ENCODE measurements around the gene ARHGEF3. TPM values are rescaled to one million over a fixed set of nuclear protein-coding genes. Genes with fewer than 3 reads are reported as not detected.

ARHGEF3 gene
- total RNA-seq, 4 donors from 2014 or later = 3.1 to 11.6 (median 5.7) TPM

DNA sequence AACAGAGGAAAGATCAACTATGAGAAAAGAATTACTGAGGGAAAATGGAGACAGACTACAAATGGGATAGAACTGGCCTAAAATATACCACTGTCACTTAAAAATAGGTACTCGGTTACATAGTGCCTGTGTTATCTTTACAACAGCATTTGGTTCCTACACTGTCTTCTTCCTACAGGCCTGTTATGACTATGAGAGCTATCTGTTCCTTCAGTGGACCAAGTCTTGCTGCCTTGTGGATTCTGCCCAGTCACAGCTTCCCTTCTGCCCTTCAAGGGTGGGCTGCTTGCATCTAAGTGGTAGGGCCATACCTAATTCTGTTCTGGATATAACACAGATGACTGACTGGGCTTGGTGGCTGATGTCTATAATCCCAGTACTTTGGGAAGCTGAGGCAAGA lies 13.8 kb upstream of the ARHGEF3 start:
- no peak overlapping the region for H3K4me3 ChIP-seq
- H3K27me3 ChIP-seq = peaks cover 0 to 3% (median 0%) of the 10 kb centered on the region in 3 donors
- no peaks in the 10 kb centered on the region for H3K36me3 ChIP-seq
- DNase-seq = no peak
- in situ Hi-C loops (cut with MboI; ENCODE audit: low sequenced_read_pairs in 4 of 4) = loop anchor here in 1 of 4 donors (25.0 kb wide), 1 partner anchor 172 kb away; no protein-coding TSS in a partner anchor
- no peak overlapping the region for H3K27ac ChIP-seq
- TF ChIP-seq, protein P1, sequence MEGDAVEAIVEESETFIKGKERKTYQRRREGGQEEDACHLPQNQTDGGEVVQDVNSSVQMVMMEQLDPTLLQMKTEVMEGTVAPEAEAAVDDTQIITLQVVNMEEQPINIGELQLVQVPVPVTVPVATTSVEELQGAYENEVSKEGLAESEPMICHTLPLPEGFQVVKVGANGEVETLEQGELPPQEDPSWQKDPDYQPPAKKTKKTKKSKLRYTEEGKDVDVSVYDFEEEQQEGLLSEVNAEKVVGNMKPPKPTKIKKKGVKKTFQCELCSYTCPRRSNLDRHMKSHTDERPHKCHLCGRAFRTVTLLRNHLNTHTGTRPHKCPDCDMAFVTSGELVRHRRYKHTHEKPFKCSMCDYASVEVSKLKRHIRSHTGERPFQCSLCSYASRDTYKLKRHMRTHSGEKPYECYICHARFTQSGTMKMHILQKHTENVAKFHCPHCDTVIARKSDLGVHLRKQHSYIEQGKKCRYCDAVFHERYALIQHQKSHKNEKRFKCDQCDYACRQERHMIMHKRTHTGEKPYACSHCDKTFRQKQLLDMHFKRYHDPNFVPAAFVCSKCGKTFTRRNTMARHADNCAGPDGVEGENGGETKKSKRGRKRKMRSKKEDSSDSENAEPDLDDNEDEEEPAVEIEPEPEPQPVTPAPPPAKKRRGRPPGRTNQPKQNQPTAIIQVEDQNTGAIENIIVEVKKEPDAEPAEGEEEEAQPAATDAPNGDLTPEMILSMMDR (IDR thresholded peaks at IDR 0.05 in 4 of 5, conservative IDR thresholded peaks at IDR 0.05 in 1 of 5) = no peak
- TF ChIP-seq POLR2A (IDR thresholded peaks at IDR 0.05) = no peak
- H3K4me1 ChIP-seq = no peaks in the 10 kb centered on the region
- intact Hi-C loops (cut with DNase I; ENCODE audit: low total_unique reads) = no loop called here
- no peaks in the 10 kb centered on the region for H3K9me3 ChIP-seq
- no peak for ATAC-seq

DNA sequence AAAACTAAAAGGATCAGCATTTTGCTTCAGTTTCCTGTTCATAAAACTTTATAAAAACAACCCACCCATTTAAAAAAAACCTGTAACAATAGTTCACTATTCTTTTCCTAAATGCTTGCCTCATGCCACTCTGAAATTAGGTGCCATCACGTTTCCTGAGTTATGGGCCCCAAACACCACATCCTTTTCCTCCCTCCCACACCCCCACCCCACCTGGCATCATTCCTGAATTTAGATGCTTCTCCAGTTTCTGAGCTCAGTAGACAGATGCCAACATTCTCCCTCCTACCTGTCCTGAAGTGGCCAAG lies 11.9 kb upstream of the ARHGEF3 start:
- H3K4me1 ChIP-seq = no peaks in the 10 kb centered on the region
- no peaks in the 10 kb centered on the region for H3K27me3 ChIP-seq
- H3K4me3 ChIP-seq = no peak overlapping the region
- H3K9me3 ChIP-seq = no peaks in the 10 kb centered on the region
- no peak for ATAC-seq
- no peak for DNase-seq
- intact Hi-C loops (cut with DNase I; ENCODE audit: low total_unique reads) (no loop called here), in situ Hi-C loops (cut with MboI; ENCODE audit: low sequenced_read_pairs in 4 of 4) (loop anchor here in 1 of 4 donors (25.0 kb wide), 1 partner anchor 174 kb away; no protein-coding TSS in a partner anchor)
- H3K36me3 ChIP-seq = no peaks in the 10 kb centered on the region
- H3K27ac ChIP-seq = no peak overlapping the region
- TF ChIP-seq, protein P1 (IDR thresholded peaks at IDR 0.05 in 4 of 5, conservative IDR thresholded peaks at IDR 0.05 in 1 of 5) = no peak
- TF ChIP-seq POLR2A (IDR thresholded peaks at IDR 0.05) = no peak

DNA sequence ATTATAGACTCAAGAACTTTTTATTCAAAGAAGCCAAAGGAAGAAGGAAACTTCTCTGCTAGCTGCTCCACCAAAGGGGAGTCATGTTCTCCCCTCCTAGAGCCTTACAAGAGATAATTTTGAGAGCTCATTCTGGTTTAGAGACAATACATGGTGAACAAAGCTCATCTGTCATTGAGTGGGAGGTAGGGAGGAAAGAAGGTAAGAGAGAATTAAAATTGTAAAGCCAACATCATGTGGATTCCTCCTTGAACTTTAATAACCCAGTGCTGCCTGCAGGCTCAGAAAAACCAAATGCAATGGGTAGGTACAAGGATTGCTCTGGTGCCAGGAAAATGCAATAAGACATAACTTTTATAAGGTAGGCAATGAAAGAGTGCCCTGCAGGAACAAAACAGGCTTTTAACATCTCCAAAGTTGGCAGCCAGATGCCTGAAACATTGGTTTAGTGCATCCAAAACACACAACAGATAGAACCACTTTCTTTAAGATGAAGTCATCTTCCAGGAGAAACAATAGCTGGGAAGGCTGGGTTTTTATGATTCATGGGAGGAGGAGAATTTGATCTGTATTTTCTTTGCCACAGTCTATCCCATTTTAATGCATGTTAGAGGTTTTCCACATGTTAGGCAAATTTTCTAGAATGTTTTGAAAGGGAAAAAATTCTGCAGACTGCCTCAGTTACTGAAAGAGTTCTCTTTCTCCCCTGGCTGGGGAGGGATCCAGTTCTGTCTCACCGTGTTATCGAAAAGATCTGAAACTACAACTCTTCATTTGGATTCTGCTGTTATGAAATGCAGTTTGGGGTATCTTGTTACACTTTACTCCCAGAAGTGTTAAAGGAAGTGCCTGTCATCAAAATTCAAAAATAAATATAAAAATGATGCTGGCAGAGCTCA lies 11.3 kb upstream of the ARHGEF3 start:
- Histone ChIP-seq H3K4me1 (no peaks in the 10 kb centered on the region), H3K4me3 (no peak overlapping the region), H3K9me3 (no peaks in the 10 kb centered on the region), H3K27ac (no peak overlapping the region), H3K27me3 (no peaks in the 10 kb centered on the region), H3K36me3 (no peaks in the 10 kb centered on the region)
- DNase-seq = no peak
- no peak for TF ChIP-seq POLR2A (IDR thresholded peaks at IDR 0.05)
- TF ChIP-seq, protein P1 (IDR thresholded peaks at IDR 0.05 in 4 of 5, conservative IDR thresholded peaks at IDR 0.05 in 1 of 5) = no peak
- no peak for ATAC-seq
- in situ Hi-C loops (cut with MboI; ENCODE audit: low sequenced_read_pairs in 4 of 4) = loop anchor here in 1 of 4 donors (25.0 kb wide), 1 partner anchor 174 kb away; no protein-coding TSS in a partner anchor
- intact Hi-C loops (cut with DNase I; ENCODE audit: low total_unique reads) = no loop called here

DNA sequence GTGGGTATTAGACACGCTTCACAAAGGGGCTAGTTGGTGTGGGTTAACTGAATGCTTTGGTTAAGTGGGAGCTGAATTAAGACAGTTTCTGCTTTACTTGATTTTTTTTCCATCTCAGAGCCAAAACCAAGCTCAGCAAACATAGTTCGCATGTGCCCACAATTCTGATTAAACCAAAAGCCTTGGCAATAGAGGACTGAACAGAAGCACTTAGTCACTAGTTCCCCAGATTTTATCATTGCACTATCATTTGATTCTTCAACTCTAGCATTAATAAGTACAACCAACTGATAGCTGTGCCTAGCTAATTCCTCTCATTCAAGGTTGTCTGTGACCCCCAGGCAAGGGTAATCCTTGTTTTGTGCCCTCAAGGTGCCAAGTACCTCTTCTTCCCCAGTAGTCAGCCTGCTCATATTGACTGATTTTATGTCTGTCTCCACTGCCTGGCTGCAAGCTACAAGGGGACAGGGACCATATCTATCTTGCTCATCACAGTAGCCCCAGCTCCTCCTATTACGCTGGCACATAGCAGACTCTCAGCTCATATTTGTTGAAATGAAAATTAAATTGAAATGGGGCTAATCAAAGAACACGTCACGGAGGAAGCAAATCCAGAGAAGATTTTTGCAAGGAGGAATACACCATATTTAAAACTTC lies 9.9 kb upstream of the ARHGEF3 start:
- Histone ChIP-seq H3K27me3 (no peaks in the 10 kb centered on the region), H3K4me3 (no peak overlapping the region), H3K9me3 (no peaks in the 10 kb centered on the region), H3K36me3 (no peaks in the 10 kb centered on the region), H3K27ac (no peak overlapping the region), H3K4me1 (no peaks in the 10 kb centered on the region)
- intact Hi-C loops (cut with DNase I; ENCODE audit: low total_unique reads) (no loop called here), in situ Hi-C loops (cut with MboI; ENCODE audit: low sequenced_read_pairs in 4 of 4) (loop anchor here in 1 of 4 donors (25.0 kb wide), 1 partner anchor 176 kb away; no protein-coding TSS in a partner anchor)
- ATAC-seq (no peak), DNase-seq (no peak)
- TF ChIP-seq POLR2A (IDR thresholded peaks at IDR 0.05) = no peak
- TF ChIP-seq, protein P1 (IDR thresholded peaks at IDR 0.05 in 4 of 5, conservative IDR thresholded peaks at IDR 0.05 in 1 of 5) = no peak
